Smooth muscle cell (in vitro differentiated cells): ENCODE data around the gene GET3. TPM values are rescaled to one million over a fixed set of nuclear protein-coding genes. Genes with fewer than 3 reads are reported as not detected.

Experiments
- DNase-seq: peaks from one replicate; lab custom pipeline; 2025; ENCODE audit not compliant: unreplicated experiment; lab: John Stamatoyannopoulos, UW
- H2AFZ ChIP-seq: fragments of 200-600 bp; sonication (generic); 2 replicates; pipeline ENCODE4 v1.6.0; 2016; ENCODE audit warnings: antibody characterized with exemption, low read depth, mild to moderate bottlenecking
- H3F3A ChIP-seq: fragments of 200-600 bp; sonication (generic); 2 replicates; pipeline ENCODE4 v1.6.0; 2017; ENCODE audit warnings: antibody characterized with exemption, low read depth
- H3K27ac ChIP-seq: fragments of 200-600 bp; sonication (generic); 2 replicates; pipeline ENCODE4 v1.5.1; 2016; ENCODE audit warnings: low read depth, mild to moderate bottlenecking
- H3K27me3 ChIP-seq: fragments of 200-600 bp; sonication (generic); 2 replicates; pipeline ENCODE4 v1.6.1; 2016; ENCODE audit warnings: low read depth, mild to moderate bottlenecking
- H3K36me3 ChIP-seq: fragments of 200-600 bp; sonication (generic); 2 replicates; pipeline ENCODE4 v1.5.1; 2016; ENCODE audit warnings: low read depth
- H3K4me1 ChIP-seq: fragments of 200-600 bp; sonication (generic); 2 replicates; pipeline ENCODE4 v1.5.1; 2016; ENCODE audit warnings: low read depth
- H3K4me2 ChIP-seq: fragments of 200-600 bp; sonication (generic); 2 replicates; pipeline ENCODE4 v1.6.0; 2016; ENCODE audit warnings: mild to moderate bottlenecking
- H3K4me3 ChIP-seq: fragments of 200-600 bp; sonication (generic); 2 replicates; pipeline ENCODE4 v1.5.1; 2016; ENCODE audit warnings: mild to moderate bottlenecking
- H3K79me2 ChIP-seq: fragments of 200-600 bp; sonication (generic); 2 replicates; pipeline ENCODE4 v1.6.0; 2016; ENCODE audit warnings: low read depth, mild to moderate bottlenecking
- H3K9ac ChIP-seq: fragments of 200-600 bp; sonication (generic); 2 replicates; pipeline ENCODE4 v1.6.0; 2016; ENCODE audit warnings: low read depth
- H3K9me3 ChIP-seq: fragments of 200-600 bp; sonication (generic); replicated peaks from 2 replicates; pipeline ENCODE4 v1.5.1; 2016; ENCODE audit warnings: low read depth
- H4K20me1 ChIP-seq: fragments of 200-600 bp; sonication (generic); 2 replicates; pipeline ENCODE4 v1.6.0; 2016; ENCODE audit warnings: low read depth
- WGBS: methylation state at CpG from one replicate; pipeline ENCODE4 v1.1.7; 2016; ENCODE audit warnings: low lambda C conversion rate; 5-methylcytosine and 5-hydroxymethylcytosine counted together
- polyA plus RNA-seq: library from polyadenylated mRNA; unstranded; fragments of >200 nt; fragmentation: Nextera tagmentation; extraction: Ambion mirVana; gene quantifications from 2 replicates; pipeline ENCODE4 v1.2.1, GENCODE V29; 2016
- total RNA-seq: library from RNA; depleted of rRNA; stranded (reverse); fragments of >200 nt; gene quantifications from 2 replicates; pipeline ENCODE4 v1.2.3, GENCODE V29; 2014
- TF ChIP-seq, protein P1 (sequence below): fragments of 200-600 bp; sonication (generic); IDR thresholded peaks from 2 replicates; pipeline ENCODE4 v1.5.1; 2017; ENCODE audit warnings: borderline replicate concordance, mild to moderate bottlenecking, antibody characterized with exemption; ENCODE audit not compliant: insufficient read depth, poor library complexity, severe bottlenecking

The GET3 gene
- total and polyA plus RNA-seq, 2 experiments from 2014 or later = 51.4 to 99.6 TPM

DNA sequence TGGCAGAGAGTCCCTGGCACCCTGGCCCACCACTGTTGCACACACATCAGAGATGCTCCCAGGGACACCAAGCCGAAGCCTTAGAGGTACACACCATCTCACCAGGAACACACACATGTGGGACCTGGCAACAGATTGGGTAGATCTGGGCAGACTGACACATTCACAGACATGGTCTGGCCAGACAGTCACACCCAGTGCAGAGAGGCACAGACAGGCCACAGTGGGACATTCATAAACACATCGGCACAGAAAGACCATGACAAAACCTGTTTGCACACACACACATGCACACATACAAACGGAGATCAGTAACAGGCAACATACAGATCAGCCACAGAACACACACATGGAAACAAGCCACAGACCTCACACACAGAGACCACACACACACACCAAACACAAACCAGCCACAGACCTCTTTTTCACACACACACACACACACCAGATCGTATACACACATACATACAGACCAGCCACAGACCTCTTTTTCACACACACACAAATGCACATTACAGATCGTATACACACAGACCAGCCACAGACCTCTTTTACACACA is 47.7 kb downstream of the GET3 start:
- Histone ChIP-seq H3K9me3 (no peaks in the 10 kb centered on the region), H3K4me2 (peak overlapping the region; percentile 92), H4K20me1 (no peaks in the 10 kb centered on the region), H3F3A (peaks cover 44% of the 10 kb centered on the region), H3K79me2 (no peaks in the 10 kb centered on the region), H3K4me3 (no peak overlapping the region), H3K36me3 (no peaks in the 10 kb centered on the region), H3K27ac (peak overlapping the region; percentile 96), H3K9ac (peak overlapping the region; percentile 91), H3K4me1 (peaks cover 29% of the 10 kb centered on the region), H3K27me3 (no peaks in the 10 kb centered on the region), H2AFZ (no peak overlapping the region)
- WGBS = 37% methylated on average over 5 of the region's 5 CpGs
- no peak for DNase-seq
- TF ChIP-seq, protein P1, sequence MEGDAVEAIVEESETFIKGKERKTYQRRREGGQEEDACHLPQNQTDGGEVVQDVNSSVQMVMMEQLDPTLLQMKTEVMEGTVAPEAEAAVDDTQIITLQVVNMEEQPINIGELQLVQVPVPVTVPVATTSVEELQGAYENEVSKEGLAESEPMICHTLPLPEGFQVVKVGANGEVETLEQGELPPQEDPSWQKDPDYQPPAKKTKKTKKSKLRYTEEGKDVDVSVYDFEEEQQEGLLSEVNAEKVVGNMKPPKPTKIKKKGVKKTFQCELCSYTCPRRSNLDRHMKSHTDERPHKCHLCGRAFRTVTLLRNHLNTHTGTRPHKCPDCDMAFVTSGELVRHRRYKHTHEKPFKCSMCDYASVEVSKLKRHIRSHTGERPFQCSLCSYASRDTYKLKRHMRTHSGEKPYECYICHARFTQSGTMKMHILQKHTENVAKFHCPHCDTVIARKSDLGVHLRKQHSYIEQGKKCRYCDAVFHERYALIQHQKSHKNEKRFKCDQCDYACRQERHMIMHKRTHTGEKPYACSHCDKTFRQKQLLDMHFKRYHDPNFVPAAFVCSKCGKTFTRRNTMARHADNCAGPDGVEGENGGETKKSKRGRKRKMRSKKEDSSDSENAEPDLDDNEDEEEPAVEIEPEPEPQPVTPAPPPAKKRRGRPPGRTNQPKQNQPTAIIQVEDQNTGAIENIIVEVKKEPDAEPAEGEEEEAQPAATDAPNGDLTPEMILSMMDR = no peak

DNA sequence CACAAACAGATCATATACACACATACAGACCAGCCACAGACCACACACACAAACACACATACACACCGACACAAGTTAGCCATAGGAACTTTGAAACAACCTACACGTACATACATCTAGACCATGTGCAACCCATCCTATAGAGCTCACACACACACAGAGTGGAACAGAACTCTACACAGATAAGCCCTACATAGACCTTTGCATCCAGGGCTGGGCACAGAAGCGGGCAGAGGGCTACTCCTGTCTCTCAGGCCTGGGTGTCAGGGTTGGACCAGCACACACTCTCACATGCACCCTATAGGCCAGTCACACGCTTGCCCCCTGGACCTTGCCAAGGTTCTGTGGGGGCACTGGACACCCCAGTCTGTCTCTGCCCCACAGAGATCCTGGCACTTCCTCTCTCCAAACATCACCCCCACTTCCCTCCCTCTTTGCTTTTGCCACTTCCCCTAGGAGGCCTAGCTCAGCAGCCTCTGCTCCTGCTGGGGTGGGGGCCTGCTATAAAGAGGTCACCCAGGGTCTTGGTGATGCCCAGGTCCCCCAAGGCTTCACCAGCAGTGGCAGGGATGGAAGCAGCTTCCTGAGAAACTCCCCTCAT is 48.2 kb downstream of the GET3 start:
- Histone ChIP-seq H3K4me3 (no peak overlapping the region), H3K79me2 (no peaks in the 10 kb centered on the region), H3K4me2 (peak overlapping the region; percentile 92), H3K27me3 (no peaks in the 10 kb centered on the region), H3K36me3 (no peaks in the 10 kb centered on the region), H3K27ac (peak overlapping the region; percentile 96), H3K9me3 (no peaks in the 10 kb centered on the region), H3F3A (peaks cover 43% of the 10 kb centered on the region), H3K9ac (peak overlapping the region; percentile 91), H2AFZ (no peak overlapping the region), H4K20me1 (no peaks in the 10 kb centered on the region), H3K4me1 (peaks cover 31% of the 10 kb centered on the region)
- TF ChIP-seq, protein P1 = no peak
- WGBS = 69% methylated on average over 4 of the region's 4 CpGs
- DNase-seq = no peak

DNA sequence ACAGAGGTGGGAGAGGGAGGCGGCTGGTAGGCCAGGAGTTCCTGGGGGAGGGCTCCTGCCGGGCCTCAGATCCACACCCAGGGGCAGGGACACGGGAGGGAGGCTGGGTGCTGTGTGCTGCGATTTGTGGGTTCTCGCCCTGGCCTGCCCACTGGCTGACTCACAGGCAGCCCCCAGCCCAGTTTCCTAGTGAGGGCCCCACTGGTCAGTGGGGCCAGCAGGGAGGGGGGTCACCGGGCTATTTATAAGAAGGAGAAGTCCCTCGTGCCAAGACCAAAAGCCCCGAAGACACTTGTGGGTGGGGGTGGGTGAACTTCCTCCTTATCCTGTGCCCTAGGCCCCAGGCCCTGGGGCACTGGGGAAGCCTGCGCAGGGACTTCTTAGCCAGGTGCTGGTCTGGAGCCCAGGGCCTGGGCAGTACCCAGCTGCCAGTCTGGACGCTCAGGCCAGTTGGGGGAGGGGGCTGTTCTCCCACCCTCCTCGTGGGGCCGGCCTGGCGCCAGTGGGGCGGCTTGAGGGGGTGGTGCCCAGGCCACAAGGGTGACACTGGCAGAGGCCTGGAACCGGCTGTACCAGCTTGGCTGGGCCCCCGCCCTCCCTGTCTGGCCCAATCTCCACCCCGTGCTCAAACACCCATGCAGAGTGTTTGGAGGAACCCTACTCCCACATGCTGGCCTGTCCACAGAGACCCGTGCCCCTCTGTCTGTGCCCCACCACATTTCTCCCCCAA is 49.0 kb downstream of the GET3 start:
- WGBS = 50% methylated on average over 13 of the region's 18 CpGs
- H3K27me3 ChIP-seq = no peaks in the 10 kb centered on the region
- peak overlapping the region; percentile 92 for H3K4me2 ChIP-seq
- TF ChIP-seq, protein P1 = no peak
- H3K4me1 ChIP-seq = peaks cover 38% of the 10 kb centered on the region
- peaks cover 48% of the 10 kb centered on the region for H3F3A ChIP-seq
- H3K9ac ChIP-seq = peak overlapping the region; percentile 91
- H3K36me3 ChIP-seq = no peaks in the 10 kb centered on the region
- H3K9me3 ChIP-seq = no peaks in the 10 kb centered on the region
- no peak overlapping the region for H3K4me3 ChIP-seq
- peak overlapping the region; percentile 96 for H3K27ac ChIP-seq
- H4K20me1 ChIP-seq = no peaks in the 10 kb centered on the region
- H2AFZ ChIP-seq = no peak overlapping the region
- no peak for DNase-seq
- H3K79me2 ChIP-seq = no peaks in the 10 kb centered on the region
